HL-60 (cell line): ENCODE measurements around the gene CES3.

Experiments used
- CTCF ChIP-seq: IDR thresholded peaks from one replicate; pipeline ENCODE4 v1.5.1; 2011; ENCODE audit warnings: low read length, control low read depth, inconsistent platforms; ENCODE audit not compliant: insufficient read depth
- GABPA ChIP-seq: IDR thresholded peaks from 2 replicates; pipeline ENCODE4 v1.6.1; 2012; ENCODE audit warnings: low read depth
- POLR2AphosphoS5 ChIP-seq: IDR thresholded peaks from 2 replicates; pipeline ENCODE4 v1.6.1; 2012; ENCODE audit warnings: low read depth
- SPI1 ChIP-seq: IDR thresholded peaks from 2 replicates; pipeline ENCODE4 v1.6.1; 2012; ENCODE audit warnings: low read depth, mild to moderate bottlenecking, borderline replicate concordance

DNA sequence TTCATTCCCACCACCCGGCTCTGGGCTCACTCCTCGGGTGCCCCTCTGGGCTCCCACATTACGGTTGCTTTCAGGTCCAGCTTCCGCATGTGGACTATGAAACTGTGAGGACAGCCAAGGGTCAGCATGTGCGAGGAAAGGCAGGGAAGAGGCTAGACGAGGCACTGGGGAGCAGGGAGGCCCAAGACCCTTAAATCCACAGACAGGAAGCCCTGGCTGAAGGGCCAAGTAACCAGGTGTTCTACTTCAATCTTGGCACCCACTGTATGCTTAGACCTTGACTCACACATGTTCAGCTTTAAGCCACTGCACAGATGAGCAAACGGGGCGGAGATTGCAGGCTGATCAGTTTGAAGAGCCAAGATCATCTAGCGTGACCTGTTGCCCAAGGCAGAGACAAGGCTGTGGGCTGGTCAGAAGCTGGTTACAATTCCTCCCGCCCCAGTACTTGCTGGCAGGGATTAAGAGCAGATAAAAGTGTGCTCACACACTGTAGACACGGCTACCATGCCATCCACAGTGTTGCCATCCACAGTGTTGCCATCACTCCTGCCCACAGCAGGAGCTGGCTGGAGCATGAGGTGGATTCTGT, 27.2 kb downstream of the CES3 start, which contains the start of gene CES4A:
- no peak for TF ChIP-seq POLR2AphosphoS5
- TF ChIP-seq CTCF, result no peak
- TF ChIP-seq GABPA, result no peak
- no peak for TF ChIP-seq SPI1
